GM20000 (cell line): Measurements from ENCODE around the gene PGAM2.
A peak's percentile ranks its signal among the peaks of the same experiment; 100 is the strongest.

Experiments
- DNase-seq: peaks from one replicate; pipeline ENCODE4 v3.0.0; 2012; ENCODE audit warnings: low spot score
- TF ChIP-seq, protein P1 (sequence below): IDR thresholded peaks from 2 replicates; pipeline ENCODE4 v1.5.1; 2012; ENCODE audit warnings: mild to moderate bottlenecking, control low read depth; ENCODE audit errors: extremely low read depth, missing control alignments

PGAM2 gene

DNA sequence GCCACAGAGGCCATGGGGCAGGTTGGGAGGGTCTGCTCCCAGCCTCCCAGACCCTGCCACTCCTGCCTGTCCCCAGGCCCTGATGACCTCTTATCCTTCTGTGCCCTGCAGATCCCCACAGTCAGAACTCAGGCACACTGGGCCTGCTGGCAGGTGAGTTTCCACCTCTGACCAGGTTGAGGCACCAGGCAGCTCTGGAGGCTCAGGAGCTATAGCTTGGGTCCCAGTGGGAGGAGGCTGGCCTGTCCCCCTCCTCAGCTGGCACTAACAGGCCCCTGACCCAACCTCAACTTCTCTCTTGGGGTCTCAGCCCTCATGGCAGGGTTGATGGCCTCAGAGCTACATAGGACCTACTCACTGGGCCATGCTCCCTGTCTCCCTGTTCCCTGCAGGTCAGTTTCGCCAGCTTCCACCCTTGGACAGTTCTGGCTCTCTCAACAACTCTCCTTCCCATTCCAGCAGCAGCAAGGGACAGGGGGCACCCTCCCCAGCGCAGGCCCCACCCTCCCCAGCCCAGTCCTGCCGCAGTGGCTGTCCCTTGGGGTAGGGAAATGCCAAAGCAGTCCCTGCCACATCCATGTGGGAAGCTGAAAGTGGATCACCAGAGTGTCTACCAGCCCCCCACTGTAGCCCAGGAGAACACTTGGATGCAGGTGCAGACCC lies 36.1 kb upstream of the PGAM2 start:
- no peak for DNase-seq
- TF ChIP-seq, protein P1, sequence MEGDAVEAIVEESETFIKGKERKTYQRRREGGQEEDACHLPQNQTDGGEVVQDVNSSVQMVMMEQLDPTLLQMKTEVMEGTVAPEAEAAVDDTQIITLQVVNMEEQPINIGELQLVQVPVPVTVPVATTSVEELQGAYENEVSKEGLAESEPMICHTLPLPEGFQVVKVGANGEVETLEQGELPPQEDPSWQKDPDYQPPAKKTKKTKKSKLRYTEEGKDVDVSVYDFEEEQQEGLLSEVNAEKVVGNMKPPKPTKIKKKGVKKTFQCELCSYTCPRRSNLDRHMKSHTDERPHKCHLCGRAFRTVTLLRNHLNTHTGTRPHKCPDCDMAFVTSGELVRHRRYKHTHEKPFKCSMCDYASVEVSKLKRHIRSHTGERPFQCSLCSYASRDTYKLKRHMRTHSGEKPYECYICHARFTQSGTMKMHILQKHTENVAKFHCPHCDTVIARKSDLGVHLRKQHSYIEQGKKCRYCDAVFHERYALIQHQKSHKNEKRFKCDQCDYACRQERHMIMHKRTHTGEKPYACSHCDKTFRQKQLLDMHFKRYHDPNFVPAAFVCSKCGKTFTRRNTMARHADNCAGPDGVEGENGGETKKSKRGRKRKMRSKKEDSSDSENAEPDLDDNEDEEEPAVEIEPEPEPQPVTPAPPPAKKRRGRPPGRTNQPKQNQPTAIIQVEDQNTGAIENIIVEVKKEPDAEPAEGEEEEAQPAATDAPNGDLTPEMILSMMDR: no peak

DNA sequence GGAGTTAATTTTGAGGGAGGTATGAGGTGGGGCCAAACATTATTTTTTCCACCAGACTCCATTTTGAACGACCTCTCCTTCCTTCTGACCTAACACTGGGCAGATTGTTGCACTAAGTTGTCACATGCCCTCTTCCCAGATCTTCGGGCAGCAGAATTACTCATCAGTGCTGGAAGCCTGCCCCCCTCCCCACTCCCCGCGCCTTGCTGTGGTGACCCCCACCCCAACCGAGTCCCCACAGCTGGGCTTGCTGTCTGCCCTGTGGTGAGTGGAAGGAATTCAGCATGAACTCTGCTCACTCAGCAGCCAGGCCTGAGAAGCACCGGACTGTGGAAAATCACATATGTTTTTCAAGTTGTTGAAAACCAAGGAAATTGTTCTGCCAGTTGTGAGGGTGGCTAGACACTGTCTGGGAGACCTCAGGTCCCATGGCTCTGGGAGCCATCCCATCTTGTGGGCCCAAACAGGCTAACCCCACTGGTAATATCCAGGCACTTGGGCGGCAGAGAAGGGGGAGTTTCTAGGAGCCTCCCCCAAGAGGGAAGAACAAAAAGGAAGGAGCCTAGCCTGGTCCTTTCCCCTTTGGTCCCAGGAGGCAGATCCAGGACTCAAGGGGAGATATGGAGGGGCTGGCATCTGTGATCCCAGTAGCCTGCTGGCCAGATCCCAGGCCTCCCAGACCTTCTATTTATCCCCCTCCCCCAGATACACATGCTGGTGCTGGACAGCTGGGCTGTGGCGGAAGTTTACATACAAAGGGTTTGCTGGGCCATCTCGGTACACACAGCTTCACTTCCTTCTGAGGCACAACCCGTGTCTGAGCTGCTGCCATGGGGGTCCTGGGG lies 35.3 kb upstream of the PGAM2 start:
- peak; percentile 41 for DNase-seq
- TF ChIP-seq, protein P1: no peak

DNA sequence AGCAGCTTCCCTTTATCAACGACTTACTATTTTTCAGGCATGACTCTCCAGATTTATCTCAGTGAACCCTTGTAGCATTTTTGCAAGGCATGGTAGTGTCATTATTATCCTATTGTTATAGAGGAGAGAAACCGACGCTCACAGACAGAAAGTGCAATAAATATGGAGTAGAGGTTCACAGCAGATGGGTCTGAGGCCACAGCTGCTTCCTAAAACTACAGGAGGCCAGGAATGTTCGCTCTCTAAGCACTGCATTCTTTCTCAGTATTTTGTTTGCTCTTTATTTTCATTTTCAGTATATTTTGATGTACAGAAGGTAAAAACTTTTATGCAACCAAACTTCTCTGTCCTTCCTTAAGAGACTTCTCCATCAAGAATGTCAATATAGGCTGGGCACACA lies 34.3 kb upstream of the PGAM2 start:
- TF ChIP-seq, protein P1: no peak
- no peak for DNase-seq

DNA sequence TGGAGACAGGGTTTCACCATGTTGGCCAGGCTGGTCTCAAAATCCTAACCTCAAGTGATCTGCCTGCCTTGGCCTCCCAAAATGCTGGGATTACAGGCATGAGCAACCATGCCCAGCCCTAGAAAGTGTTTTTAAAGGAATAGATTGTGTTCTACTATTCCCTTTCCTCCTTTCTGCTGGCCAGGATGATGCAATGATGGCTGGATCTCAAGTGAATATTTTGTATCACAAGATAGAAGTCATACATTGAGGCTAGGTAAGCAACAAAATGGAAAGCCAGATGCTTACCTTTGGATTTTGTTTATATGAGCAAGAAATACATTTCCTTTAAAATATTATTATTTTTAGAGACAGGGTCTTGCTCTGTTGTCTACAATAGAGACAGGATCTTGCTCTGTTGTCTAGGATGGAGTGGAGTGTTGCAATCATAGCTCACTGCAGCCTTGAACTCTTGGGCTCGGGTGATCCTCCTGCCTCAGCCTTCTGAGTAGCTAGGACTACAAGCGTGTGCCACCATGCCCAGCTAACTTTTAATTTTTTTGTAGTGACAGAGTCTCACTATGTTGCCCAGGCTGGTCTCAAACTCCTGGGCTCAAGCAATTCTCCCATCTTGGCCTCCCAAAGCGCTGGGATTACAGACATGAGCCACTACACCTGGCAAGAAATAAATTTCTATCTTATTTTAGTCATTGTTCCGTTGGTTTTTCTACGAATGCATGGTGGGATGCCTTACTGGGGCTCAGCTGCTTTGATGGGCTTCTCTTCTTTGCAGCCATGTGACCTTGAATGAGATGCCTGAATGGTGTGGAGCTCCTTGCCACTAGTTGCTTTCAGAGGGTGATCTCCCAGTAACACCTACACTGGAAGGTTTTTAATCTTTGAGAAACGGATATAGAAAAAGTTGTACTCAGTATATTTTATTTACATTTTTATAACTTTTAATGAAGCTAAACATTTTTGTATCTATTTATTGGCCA lies 33.0 kb upstream of the PGAM2 start:
- TF ChIP-seq, protein P1: no peak
- no peak for DNase-seq

DNA sequence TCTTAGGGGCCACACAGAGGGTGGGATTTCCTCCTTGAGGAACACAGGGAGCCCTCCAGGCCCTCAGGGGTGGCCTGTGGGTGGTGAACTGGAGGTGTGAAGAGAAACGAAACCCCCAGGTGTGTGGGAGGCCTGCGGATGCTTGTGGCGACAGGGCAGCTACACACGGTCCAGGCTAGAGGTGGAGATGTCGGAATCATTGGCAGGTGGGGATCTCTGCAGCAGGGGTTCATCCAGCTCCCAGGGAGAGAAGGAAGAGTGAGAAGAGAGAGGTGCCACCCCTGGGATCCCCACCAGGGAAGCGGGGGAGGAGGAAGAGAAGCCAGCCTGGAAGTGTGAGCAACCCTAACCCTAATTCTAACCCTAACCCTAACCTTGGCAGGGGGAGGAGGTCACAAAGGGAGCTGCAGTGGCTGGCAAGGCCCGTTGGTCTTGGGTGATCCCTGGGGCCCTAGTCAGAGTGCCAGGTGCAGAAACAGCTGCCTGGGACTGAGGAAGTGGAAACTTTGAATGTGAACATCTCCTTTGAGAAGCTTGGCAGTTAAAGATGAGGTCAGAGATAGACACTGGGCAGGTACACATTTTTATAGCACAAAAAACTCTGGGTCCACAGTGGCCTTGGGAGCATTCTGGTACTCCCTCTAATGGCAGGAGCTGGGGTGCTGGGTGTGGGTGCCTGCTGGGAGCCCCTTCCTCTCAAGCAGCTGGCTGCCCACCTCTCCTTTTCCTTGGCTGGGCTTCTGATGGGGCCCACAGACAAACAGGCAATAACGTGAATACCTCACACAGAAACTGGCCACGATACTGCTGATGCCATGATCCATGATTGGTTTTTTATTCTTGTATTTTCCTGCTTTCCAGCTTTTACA lies 31.9 kb upstream of the PGAM2 start:
- TF ChIP-seq, protein P1: no peak
- DNase-seq: peak; percentile 68

DNA sequence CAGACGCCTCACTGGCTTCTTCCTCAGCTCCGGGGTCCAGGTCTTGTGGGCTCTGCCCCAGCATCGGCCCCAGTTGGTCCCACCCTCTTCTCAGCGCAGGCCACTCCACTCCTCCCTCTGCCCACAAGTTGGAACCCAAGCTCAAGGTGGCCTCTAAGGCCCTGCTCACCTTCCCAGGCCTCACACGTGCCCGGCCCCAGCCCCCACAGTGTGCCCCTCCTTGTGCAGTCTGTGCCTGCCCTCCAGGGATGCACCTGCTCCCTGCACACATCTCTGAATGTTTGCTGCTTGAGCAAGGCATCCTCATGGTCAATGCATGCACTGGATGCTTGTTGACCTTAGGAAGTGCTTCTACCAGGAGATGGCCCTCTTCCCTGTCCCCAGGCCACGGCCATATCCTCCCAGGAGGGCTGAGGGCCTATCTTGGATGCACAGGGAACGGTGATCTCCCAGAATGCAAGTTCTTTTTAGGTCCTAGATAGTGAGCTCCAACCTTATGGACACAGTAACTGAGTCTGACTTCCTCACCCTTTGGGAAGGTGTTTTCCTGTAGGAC lies 31.0 kb upstream of the PGAM2 start:
- DNase-seq: no peak
- TF ChIP-seq, protein P1: no peak
